OCI-LY7 (cell line): ENCODE results near the gene BCL3. TPM values are rescaled to one million over a fixed set of nuclear protein-coding genes. Genes with fewer than 3 reads are reported as not detected.

ENCODE experiments used
- BruUV-seq: library from RNA; stranded (reverse); fragments of 400-500 nt; replicated peaks from 2 replicates; lab custom pipeline; 2021; lab: Mats Ljungman, UMichigan
- CTCF ChIA-PET: fragments of 300-600 bp; sonication (Branson Sonifier 250); formaldehyde crosslinking; loops from one replicate; lab custom pipeline; 2022; ENCODE audit warnings: antibody characterized with exemption; ENCODE audit not compliant: unreplicated experiment; lab: Charles Lee
- POLR2A ChIA-PET: fragments of 300-600 bp; sonication (Branson Sonifier 250); formaldehyde crosslinking; loops from one replicate; lab custom pipeline; 2022; ENCODE audit warnings: antibody characterized with exemption; lab: Charles Lee
- DNase-seq: peaks from one replicate; pipeline ENCODE4 v3.0.0-alpha.2; 2015; ENCODE audit warnings: low spot score
- H2AFZ ChIP-seq: fragments of 200-600 bp; sonication (generic), shearing (Covaris generic); 2 replicates; pipeline ENCODE4 v1.6.1; 2014; ENCODE audit warnings: mild to moderate bottlenecking, antibody characterized with exemption, low read length, moderate library complexity
- H3K27ac ChIP-seq: fragments of 200-600 bp; sonication (generic); 2 replicates; pipeline ENCODE4 v1.5.1; 2014; ENCODE audit warnings: mixed run types, low read depth, mild to moderate bottlenecking, moderate library complexity, low read length, inconsistent platforms; ENCODE audit not compliant: poor library complexity, severe bottlenecking
- H3K36me3 ChIP-seq: fragments of 200-600 bp; sonication (generic); 2 replicates; pipeline ENCODE4 v1.6.1; 2014; ENCODE audit warnings: mild to moderate bottlenecking, antibody characterized with exemption, low read length, moderate library complexity, mixed read lengths; ENCODE audit not compliant: insufficient read depth
- H3K4me1 ChIP-seq: fragments of 200-600 bp; sonication (generic); 2 replicates; pipeline ENCODE4 v1.5.1; 2014; ENCODE audit warnings: mild to moderate bottlenecking, low read length; ENCODE audit not compliant: insufficient read depth, poor library complexity, severe bottlenecking
- H3K4me2 ChIP-seq: fragments of 200-600 bp; sonication (generic); 2 replicates; pipeline ENCODE4 v1.6.1; 2014; ENCODE audit warnings: mild to moderate bottlenecking, low read length
- H3K4me3 ChIP-seq: fragments of 200-600 bp; sonication (generic); 2 replicates; pipeline ENCODE4 v1.5.1; 2014; ENCODE audit warnings: mild to moderate bottlenecking, low read depth, low read length; ENCODE audit not compliant: poor library complexity, severe bottlenecking
- H3K79me2 ChIP-seq: fragments of 200-600 bp; sonication (generic); 2 replicates; pipeline ENCODE4 v1.6.1; 2016; ENCODE audit warnings: low read depth, mild to moderate bottlenecking, low read length, moderate library complexity, mixed read lengths; ENCODE audit not compliant: insufficient read depth
- H3K9me2 ChIP-seq: fragments of 200-600 bp; sonication (generic); 2 replicates; pipeline ENCODE4 v1.6.1; 2016; ENCODE audit warnings: mild to moderate bottlenecking, low read length, mixed read lengths; ENCODE audit not compliant: insufficient read depth
- H3K9me3 ChIP-seq: fragments of 200-600 bp; sonication (generic); 2 replicates; pipeline ENCODE4 v1.6.1; 2014; ENCODE audit warnings: mild to moderate bottlenecking, mixed run types, low read length, mixed read lengths
- H4K20me1 ChIP-seq: fragments of 200-600 bp; sonication (generic); 2 replicates; pipeline ENCODE4 v1.6.1; 2014; ENCODE audit warnings: mild to moderate bottlenecking, antibody characterized with exemption, low read length, moderate library complexity, mixed read lengths; ENCODE audit not compliant: insufficient read depth
- CTCF ChIP-seq: fragments of 200-600 bp; sonication (generic); conservative IDR thresholded peaks from 2 replicates; pipeline ENCODE4 v1.5.1; 2014; ENCODE audit warnings: mild to moderate bottlenecking, antibody characterized with exemption, low read length, moderate library complexity, mixed read lengths
- EZH2phosphoT487 ChIP-seq: fragments of 200-600 bp; sonication (generic); IDR thresholded peaks from 2 replicates; pipeline ENCODE4 v1.6.1; 2018; ENCODE audit warnings: low read depth, borderline replicate concordance, mild to moderate bottlenecking, mixed run types, antibody characterized with exemption, low read length, moderate library complexity, mixed read lengths
- intact Hi-C: fragments of 100-400 bp; cut with micrococcal nuclease; formaldehyde crosslinking; loops from one replicate; pipeline ENCODE4 v1.10.0; 2022; ENCODE audit not compliant: unreplicated experiment
- total RNA-seq, 2 experiments: library from RNA; depleted of rRNA in 1 of 2; stranded (reverse); fragments of >200 nt in 1 of 2; shearing (Covaris generic) in 1 of 2; gene quantifications; 2 replicates each; pipeline ENCODE4 v1.2.3, GENCODE V29; 2014 to 2022

BCL3 gene
- total RNA-seq, 2 experiments from 2014 or later = 10.2 to 18.6 TPM

- H3K4me2 ChIP-seq = peak overlapping the region; percentile 79
- DNase-seq = no peak
- H3K9me3 ChIP-seq = no peaks in the 10 kb centered on the region
- no peaks in the 10 kb centered on the region for H3K9me2 ChIP-seq
- BruUV-seq = no TSS peak
- peaks cover 53% of the 10 kb centered on the region for H3K4me1 ChIP-seq
- ChIA-PET POLR2A (no interaction called here), CTCF (interaction anchor here (0.9 kb wide), 1 partner anchor 91 kb away, joined by 3 read pairs; the partner anchor contains the start of gene NECTIN2)
- H3K36me3 ChIP-seq = peaks cover 77% of the 10 kb centered on the region
- peak overlapping the region; percentile 95 for H3K27ac ChIP-seq
- intact Hi-C loops = loop anchor here (10.0 kb wide), 1 partner anchor 250 kb away; the partner anchor contains the start of gene RELB
- no peak overlapping the region for H2AFZ ChIP-seq
- peaks cover 31% of the 10 kb centered on the region; the same call in 1 of the 2 replicates for H3K79me2 ChIP-seq
- no peaks in the 10 kb centered on the region for H4K20me1 ChIP-seq
- TF ChIP-seq EZH2phosphoT487 (no peak), CTCF (no peak)
- H3K4me3 ChIP-seq = peak overlapping the region; percentile 84
Measured at GRCh38 chr19:44755219-44755618, 6.7 kb downstream of the BCL3 start.

- Histone ChIP-seq H2AFZ (no peak overlapping the region), H3K4me1 (peaks cover 44% of the 10 kb centered on the region), H3K9me3 (no peaks in the 10 kb centered on the region), H3K79me2 (peaks cover 22% of the 10 kb centered on the region; the same call in 1 of the 2 replicates), H3K36me3 (peaks cover 79% of the 10 kb centered on the region), H4K20me1 (no peaks in the 10 kb centered on the region), H3K4me2 (no peak overlapping the region), H3K4me3 (no peak overlapping the region), H3K9me2 (no peaks in the 10 kb centered on the region), H3K27ac (peak overlapping the region; percentile 95)
- BruUV-seq = no TSS peak
- no peak for DNase-seq
- TF ChIP-seq EZH2phosphoT487 = no peak
- TF ChIP-seq CTCF = no peak
- ChIA-PET POLR2A (no interaction called here), CTCF (no interaction called here)
- intact Hi-C loops = loop anchor here (10.0 kb wide), 1 partner anchor 249 kb away; the partner anchor contains the start of gene RELB
Measured at GRCh38 chr19:44756089-44756562, 7.6 kb downstream of the BCL3 start.

- peaks cover 77% of the 10 kb centered on the region for H3K36me3 ChIP-seq
- no peak for DNase-seq
- no peak overlapping the region for H3K27ac ChIP-seq
- no TSS peak for BruUV-seq
- TF ChIP-seq CTCF (no peak), EZH2phosphoT487 (no peak)
- H4K20me1 ChIP-seq = no peaks in the 10 kb centered on the region
- H2AFZ ChIP-seq = no peak overlapping the region
- H3K4me2 ChIP-seq = no peak overlapping the region
- H3K79me2 ChIP-seq = peaks cover 19% of the 10 kb centered on the region; the same call in 1 of the 2 replicates
- POLR2A ChIA-PET = no interaction called here
- no peaks in the 10 kb centered on the region for H3K9me3 ChIP-seq
- H3K4me3 ChIP-seq = no peak overlapping the region
- H3K4me1 ChIP-seq = peaks cover 33% of the 10 kb centered on the region
- intact Hi-C loops = loop anchor here (10.0 kb wide), 1 partner anchor 248 kb away; the partner anchor contains the start of gene RELB
- CTCF ChIA-PET = no interaction called here
- H3K9me2 ChIP-seq = no peaks in the 10 kb centered on the region
Measured at GRCh38 chr19:44757057-44757734, 8.7 kb downstream of the BCL3 start.
